ENCODE measurements around the gene EIF1AD.
"Not testable (repeated sequence)": the region's sequence is repeated elsewhere in the genome, so short reads cannot be mapped to it uniquely, and the experiment has no call there.

The EIF1AD gene

GRCh38 chr11:66020618-66021357 is 18.8 kb upstream of the EIF1AD start:
- no peak for DNase-seq

DNA sequence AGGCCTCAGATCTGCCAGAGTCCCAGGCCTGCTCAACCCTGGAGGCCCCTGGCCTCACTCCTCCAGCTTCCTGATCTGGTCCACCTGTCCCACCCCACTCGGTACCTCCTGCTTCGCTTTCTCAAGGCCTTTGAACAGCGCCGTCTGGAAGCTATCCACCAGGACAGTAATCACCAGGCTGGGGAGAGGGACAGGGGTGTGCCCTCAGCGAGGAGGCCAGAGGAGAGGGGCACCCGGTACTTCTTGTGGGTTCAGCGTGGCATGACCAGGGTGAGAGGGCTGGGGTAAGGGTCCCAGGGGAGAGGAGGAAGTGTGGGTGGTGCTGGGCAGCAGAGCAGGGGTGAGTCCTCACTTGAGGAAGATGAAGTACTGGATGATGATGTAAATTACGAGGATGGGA is 18.3 kb upstream of the EIF1AD start:
- DNase-seq, result no peak

GRCh38 chr11:66017321-66017720 is 15.4 kb upstream of the EIF1AD start:
- DNase-seq, result no peak

GRCh38 chr11:66016793-66017177 is 14.8 kb upstream of the EIF1AD start:
- DNase-seq, result no peak

- DNase-seq, result no peak
Observed at GRCh38 chr11:66015936-66016792, 14.2 kb upstream of the EIF1AD start.

DNA sequence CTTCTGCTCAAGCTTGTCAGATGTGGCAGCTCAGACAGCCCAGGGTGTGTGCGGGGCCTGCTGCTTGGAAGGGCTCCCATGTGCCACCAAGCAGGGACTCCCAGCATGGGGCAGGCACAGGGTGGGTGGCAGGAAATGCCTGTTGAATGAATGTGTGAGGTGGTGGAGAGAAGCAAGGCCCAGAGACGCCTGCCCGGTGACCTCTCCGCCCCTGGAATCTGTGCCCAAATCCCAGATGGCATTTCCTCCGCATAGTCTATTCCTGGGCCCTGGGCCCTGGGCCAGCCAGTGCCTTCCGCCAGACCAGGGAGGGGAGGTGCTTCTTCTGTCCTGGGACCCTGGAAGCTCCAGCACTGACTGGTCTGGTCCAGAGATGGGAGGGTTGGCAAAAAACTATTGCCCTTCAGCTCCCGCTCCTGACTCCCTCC is 13.5 kb upstream of the EIF1AD start:
- DNase-seq, result no peak

- no peak for DNase-seq
Observed at GRCh38 chr11:66014804-66015453, 13.0 kb upstream of the EIF1AD start.

- DNase-seq, result no peak
Observed at GRCh38 chr11:66013762-66014100, 11.8 kb upstream of the EIF1AD start.

DNA sequence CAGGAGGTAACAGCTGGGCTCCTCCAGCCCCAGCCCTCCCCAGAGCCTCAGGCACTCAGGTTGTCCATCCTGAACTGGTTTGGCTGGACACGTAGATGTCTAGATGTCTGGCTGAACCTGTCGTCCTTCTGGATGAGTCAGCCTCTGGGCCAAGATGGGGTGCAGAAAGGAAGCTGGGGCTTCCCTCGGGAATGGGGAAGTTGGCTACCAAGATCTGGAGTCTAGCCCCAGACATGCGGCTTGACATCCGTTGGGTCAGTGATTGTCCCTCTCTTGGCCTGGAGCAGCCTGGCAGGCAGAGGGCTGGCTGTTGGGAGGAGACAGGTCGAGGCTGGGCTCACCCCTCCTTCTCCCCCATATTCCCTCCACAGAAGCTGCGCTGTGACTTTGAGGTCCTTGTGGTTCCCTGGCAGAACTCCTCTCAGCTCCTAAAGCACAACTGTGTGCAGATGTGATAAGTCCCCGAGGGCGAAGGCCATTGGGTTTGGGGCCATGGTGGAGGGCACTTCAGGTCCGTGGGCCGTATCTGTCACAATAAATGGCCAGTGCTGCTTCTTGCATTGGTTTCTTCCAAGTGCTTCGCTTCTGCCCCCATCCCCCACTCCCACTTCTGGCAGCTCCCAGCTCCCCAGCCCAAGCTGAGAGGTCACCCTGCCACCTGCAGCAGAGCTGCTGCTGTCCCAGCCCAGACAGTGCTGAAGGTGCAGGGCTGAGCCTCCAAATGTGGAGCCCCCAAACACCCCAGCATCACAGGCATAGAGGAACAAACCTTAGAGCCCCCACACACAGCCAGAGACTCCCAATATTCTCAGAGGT is 11.2 kb upstream of the EIF1AD start:
- DNase-seq, result no peak

- no peak for DNase-seq
Observed at GRCh38 chr11:66012371-66012945, 10.5 kb upstream of the EIF1AD start.

GRCh38 chr11:66011785-66012303 is 9.9 kb upstream of the EIF1AD start, which contains the start of gene CST6:
Gene CST6, plus strand, starts transcription at chr11:66012008. Its CDS starts 37 bp downstream, at chr11:66012045.
- no peak for DNase-seq

- DNase-seq, result no peak
Observed at GRCh38 chr11:66011239-66011784, 9.4 kb upstream of the EIF1AD start.

GRCh38 chr11:66010036-66010435 is 8.1 kb upstream of the EIF1AD start:
- not testable (repeated sequence) for DNase-seq

DNA sequence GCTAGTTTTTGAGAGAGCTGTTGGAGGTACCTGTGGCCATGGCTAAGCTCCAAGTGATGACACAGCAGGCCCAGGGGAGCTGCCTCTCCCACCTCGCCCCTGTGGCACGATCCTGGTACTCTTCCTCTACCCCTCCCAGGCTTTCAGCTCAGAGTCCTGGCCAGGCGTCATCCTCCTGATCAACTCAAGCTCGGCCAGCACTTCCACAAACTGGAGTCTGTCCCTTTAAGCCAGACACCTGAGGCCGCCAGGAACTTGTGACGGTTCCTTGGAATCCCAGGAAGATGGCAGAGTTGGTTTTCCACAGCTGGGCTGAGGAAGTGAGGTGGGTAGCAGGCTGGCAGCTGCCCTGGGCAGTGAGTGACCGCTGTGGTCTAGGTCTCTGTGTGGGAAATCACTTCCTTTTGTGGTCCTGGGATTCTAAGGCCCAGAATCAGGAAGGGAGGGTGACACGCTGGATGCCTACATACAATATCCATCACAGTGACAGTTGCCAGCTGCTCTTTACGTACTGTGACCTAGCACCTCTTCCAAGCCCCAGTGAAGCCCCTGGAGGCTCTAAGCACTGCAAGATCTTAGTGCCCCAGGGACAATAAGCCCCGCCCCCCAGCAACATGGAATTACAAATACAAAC is 6.6 kb upstream of the EIF1AD start:
- no peak for DNase-seq

- no peak for DNase-seq
Observed at GRCh38 chr11:66008095-66008467, 6.1 kb upstream of the EIF1AD start.

GRCh38 chr11:66007201-66007634 is 5.3 kb upstream of the EIF1AD start:
- no peak for DNase-seq

GRCh38 chr11:66006891-66007176 is 4.9 kb upstream of the EIF1AD start:
- no peak for DNase-seq

DNA sequence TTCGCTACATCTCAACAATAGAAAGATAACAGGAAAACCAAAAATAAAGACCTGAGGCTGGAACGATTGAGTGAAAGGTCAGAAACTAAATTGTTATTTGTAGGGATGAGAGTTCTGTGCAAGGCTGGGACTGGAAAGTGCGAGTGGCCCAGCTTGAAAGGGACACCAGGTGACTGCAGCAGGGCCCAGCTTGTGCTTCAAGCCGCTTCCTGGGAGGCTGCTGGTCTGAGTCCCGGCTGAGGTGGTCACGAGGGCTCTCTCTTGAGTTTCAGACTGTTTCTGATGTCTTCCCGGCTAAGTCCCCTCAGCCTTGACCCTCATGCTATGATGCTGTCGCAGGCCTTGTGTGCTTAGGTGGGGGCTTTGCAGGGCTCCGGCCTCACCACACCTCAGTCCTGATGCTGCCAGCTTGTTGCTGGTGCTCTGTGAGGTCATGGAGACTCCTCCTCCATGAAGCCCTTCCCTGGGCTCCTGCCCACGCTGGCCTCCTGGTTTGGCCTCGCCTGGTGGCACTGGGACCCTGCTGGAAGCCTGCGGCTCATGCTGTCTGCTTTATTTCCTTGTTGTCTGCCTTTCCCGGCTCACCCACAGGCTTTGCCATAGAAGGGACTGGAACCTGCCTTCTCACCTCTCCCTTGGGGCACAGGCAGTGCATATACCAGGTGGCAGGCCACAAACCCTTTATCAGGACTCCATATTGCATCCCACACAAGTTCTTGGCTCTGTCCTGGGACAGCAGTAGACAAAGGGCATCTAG is 4.4 kb upstream of the EIF1AD start:
- DNase-seq, result no peak

DNA sequence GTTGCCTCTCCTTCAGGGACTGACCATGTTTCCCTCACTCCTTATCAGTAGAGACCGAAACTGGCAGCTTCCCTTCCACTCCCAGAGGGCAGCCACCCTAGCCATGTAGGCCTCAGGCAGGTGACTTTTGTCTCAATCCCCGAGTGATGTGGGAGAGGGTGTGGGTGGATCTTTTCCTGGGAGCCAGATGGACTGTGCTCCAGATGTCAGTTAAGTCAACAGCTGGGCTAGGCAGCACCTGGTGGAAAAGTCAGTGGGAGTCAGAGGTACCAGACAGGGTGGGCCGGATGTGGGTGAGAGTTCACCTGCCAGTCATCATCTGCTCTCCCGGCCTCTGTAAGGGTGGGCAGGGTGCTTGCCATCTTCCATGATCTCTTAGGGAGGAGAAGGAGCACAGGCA is 2.2 kb upstream of the EIF1AD start:
- DNase-seq, result no peak

DNA sequence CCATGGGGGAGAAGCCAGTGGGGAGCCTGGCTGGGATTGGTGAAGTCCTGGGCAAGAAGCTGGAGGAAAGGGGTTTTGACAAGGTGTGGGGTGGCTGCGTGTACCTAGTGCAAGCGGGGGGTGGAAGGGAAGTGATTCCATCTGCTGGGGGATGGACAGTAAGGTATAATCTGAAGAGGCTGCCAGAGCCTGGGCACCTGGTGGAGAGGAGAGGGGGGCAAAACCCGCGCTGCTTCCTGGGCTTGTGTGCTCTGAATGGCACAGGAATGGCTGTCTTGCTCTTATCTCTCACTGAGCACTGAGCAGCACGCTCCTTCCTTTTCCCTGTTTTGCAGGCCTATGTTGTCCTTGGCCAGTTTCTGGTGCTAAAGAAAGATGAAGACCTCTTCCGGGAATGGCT is 1.3 kb upstream of the EIF1AD start:
- DNase-seq, result no peak

Measured in activated gamma-delta T cell (primary cell).